H1 (cell line): ENCODE results near the gene C22orf23. TPM values are rescaled to one million over a fixed set of nuclear protein-coding genes. Genes with fewer than 3 reads are reported as not detected.

ENCODE experiments used
- CTCF ChIA-PET: fragments of 300-600 bp; sonication (Branson Sonifier 250); formaldehyde crosslinking; loops from one replicate; lab custom pipeline; 2021; ENCODE audit not compliant: partially characterized antibody; lab: Charles Lee
- POLR2A ChIA-PET: fragments of 300-600 bp; sonication (Branson Sonifier 250); formaldehyde crosslinking; loops from one replicate; lab custom pipeline; 2021; ENCODE audit warnings: inconsistent platforms; ENCODE audit not compliant: partially characterized antibody; lab: Charles Lee
- DNase-seq, 2 experiments: peaks; one replicate each; pipeline versions ENCODE4 v3.0.0 to v3.0.0-alpha.2; 2010 to 2022; ENCODE audit warnings: low spot score in 2 of 2, low read depth in 1 of 2, mixed read lengths in 1 of 2
- FAIRE-seq: peaks from 2 replicates; lab custom pipeline; 2011; peaks lifted over from hg19 to GRCh38; lab: Jason Lieb, UNC
- H2AFZ ChIP-seq: 2 replicates; pipeline ENCODE4 v1.8.1; 2012; ENCODE audit warnings: low read length, inconsistent platforms
- H2AK5ac ChIP-seq: 2 replicates; pipeline ENCODE4 v1.6.1; 2013; ENCODE audit warnings: low read depth, low read length
- H2BK120ac ChIP-seq: replicated peaks from 2 replicates; pipeline ENCODE3; 2013; ENCODE audit warnings: low read depth, low read length, inconsistent platforms
- H2BK12ac ChIP-seq: 2 replicates; pipeline ENCODE4 v1.6.1; 2013; ENCODE audit warnings: low read depth, low read length
- H2BK15ac ChIP-seq: 2 replicates; pipeline ENCODE4 v1.6.1; 2013; ENCODE audit warnings: low read length
- H2BK20ac ChIP-seq: 2 replicates; pipeline ENCODE4 v1.6.1; 2013; ENCODE audit warnings: low read length
- H2BK5ac ChIP-seq: 2 replicates; pipeline ENCODE4 v1.6.1; 2013; ENCODE audit warnings: low read depth, low read length
- H3K14ac ChIP-seq: 2 replicates; pipeline ENCODE4 v1.6.1; 2013; ENCODE audit warnings: inconsistent platforms; ENCODE audit not compliant: insufficient read length
- H3K18ac ChIP-seq: 2 replicates; pipeline ENCODE4 v1.6.1; 2013; ENCODE audit warnings: low read length; ENCODE audit errors: extremely low read depth
- H3K23ac ChIP-seq: 2 replicates; pipeline ENCODE4 v1.6.1; 2013; ENCODE audit warnings: inconsistent platforms; ENCODE audit not compliant: insufficient read length
- H3K23me2 ChIP-seq: 2 replicates; pipeline ENCODE4 v1.6.1; 2013; ENCODE audit warnings: low read depth, low read length
- H3K27ac ChIP-seq: 2 replicates; pipeline ENCODE4 v1.6.1; 2011; ENCODE audit warnings: low read depth, low read length, inconsistent platforms
- H3K27me3 ChIP-seq, 4 experiments: replicated peaks in 1 of 4; 1 replicate in 1 of 4; 2 replicates in 3 of 4; pipeline versions ENCODE4 v1.6.1 to v1.8.1; 2011 to 2013; ENCODE audit warnings: low read length in 3 of 4, mild to moderate bottlenecking in 3 of 4, inconsistent platforms in 2 of 4, mixed read lengths in 2 of 4, moderate library complexity in 1 of 4; ENCODE audit not compliant: control insufficient read depth in 3 of 4, insufficient read depth in 3 of 4; ENCODE audit errors: extremely low read depth in 1 of 4
- H3K36me3 ChIP-seq, 4 experiments: 2 replicates each; pipeline versions ENCODE4 v1.6.1 to v1.8.1; 2011 to 2013; ENCODE audit warnings: mild to moderate bottlenecking in 4 of 4, low read length in 3 of 4, moderate library complexity in 2 of 4, control low read depth in 1 of 4, inconsistent platforms in 1 of 4; ENCODE audit not compliant: insufficient read depth in 4 of 4, control insufficient read depth in 2 of 4
- H3K4ac ChIP-seq: replicated peaks from 2 replicates; pipeline ENCODE3; 2013; ENCODE audit warnings: low read length, low read depth, mixed read lengths, inconsistent platforms; ENCODE audit not compliant: insufficient read length
- H3K4me1 ChIP-seq, 4 experiments: replicated peaks in 1 of 4; 1 replicate in 1 of 4; 2 replicates in 3 of 4; pipeline versions ENCODE4 v1.6.1 to v1.8.1; 2011 to 2013; ENCODE audit warnings: low read length in 3 of 4, inconsistent platforms in 2 of 4, mixed read lengths in 1 of 4; ENCODE audit not compliant: insufficient read depth in 4 of 4, control insufficient read depth in 3 of 4
- H3K4me2 ChIP-seq, 2 experiments: 2 replicates each; pipeline versions ENCODE4 v1.6.1 to v1.8.1; 2011 to 2013; ENCODE audit warnings: low read depth in 2 of 2, low read length in 2 of 2, control low read depth in 1 of 2, inconsistent platforms in 1 of 2, mild to moderate bottlenecking in 1 of 2; ENCODE audit not compliant: insufficient read depth in 1 of 2
- H3K4me3 ChIP-seq, 4 experiments: fragments of 200-600, 300-600 bp in 1 of 4; sonication (generic), shearing (Covaris generic), sonication (Bioruptor Twin) in 1 of 4; 2 replicates each; pipeline versions ENCODE4 v1.5.1 to v1.8.1; 2011 to 2016; ENCODE audit warnings: low read length in 4 of 4, low read depth in 3 of 4, control low read depth in 2 of 4, inconsistent platforms in 2 of 4, mild to moderate bottlenecking in 2 of 4, mixed read lengths in 1 of 4, moderate library complexity in 1 of 4; ENCODE audit not compliant: insufficient read depth in 2 of 4; ENCODE audit errors: extremely low read depth in 1 of 4
- H3K56ac ChIP-seq: replicated peaks from 2 replicates; pipeline ENCODE3; 2013; ENCODE audit warnings: low read depth, mild to moderate bottlenecking, mixed read lengths, low read length, inconsistent platforms; ENCODE audit not compliant: insufficient read length
- H3K79me1 ChIP-seq: 2 replicates; pipeline ENCODE4 v1.6.1; 2013; ENCODE audit warnings: low read depth, low read length, control low read depth
- H3K79me2 ChIP-seq, 2 experiments: 2 replicates each; pipeline versions ENCODE4 v1.6.1 to v1.8.1; 2012 to 2013; ENCODE audit warnings: low read length in 2 of 2, mild to moderate bottlenecking in 2 of 2, inconsistent platforms in 1 of 2; ENCODE audit not compliant: insufficient read depth in 2 of 2, control insufficient read depth in 1 of 2
- H3K9ac ChIP-seq, 4 experiments: replicated peaks in 1 of 4; 1 replicate in 1 of 4; 2 replicates in 3 of 4; pipeline versions ENCODE4 v1.6.1 to v1.8.1; 2011 to 2013; ENCODE audit warnings: low read depth in 3 of 4, low read length in 3 of 4, control low read depth in 2 of 4, mild to moderate bottlenecking in 2 of 4, moderate library complexity in 2 of 4, inconsistent platforms in 1 of 4; ENCODE audit errors: extremely low read depth in 1 of 4
- H3K9me3 ChIP-seq, 2 experiments: 2 replicates each; pipeline versions ENCODE4 v1.6.1 to v1.8.1; 2012 to 2013; ENCODE audit warnings: mild to moderate bottlenecking in 2 of 2, moderate library complexity in 2 of 2, control low read depth in 1 of 2, inconsistent platforms in 1 of 2, low read depth in 1 of 2, low read length in 1 of 2, mixed read lengths in 1 of 2; ENCODE audit not compliant: insufficient read depth in 2 of 2
- H4K20me1 ChIP-seq, 2 experiments: replicated peaks in 1 of 2; 2 replicates each; pipeline versions ENCODE3 to v1.8.1; 2011 to 2013; ENCODE audit warnings: inconsistent platforms in 2 of 2, low read length in 2 of 2, mild to moderate bottlenecking in 1 of 2; ENCODE audit not compliant: insufficient read depth in 2 of 2, control insufficient read depth in 1 of 2
- H4K5ac ChIP-seq: 2 replicates; pipeline ENCODE4 v1.6.1; 2013; ENCODE audit warnings: low read length, low read depth, mixed read lengths, inconsistent platforms; ENCODE audit not compliant: insufficient read length
- H4K8ac ChIP-seq: 2 replicates; pipeline ENCODE4 v1.8.0; 2013; ENCODE audit warnings: mild to moderate bottlenecking, moderate library complexity, low read length, inconsistent platforms; ENCODE audit not compliant: insufficient read depth; ENCODE audit errors: extremely low read depth
- H4K91ac ChIP-seq: replicated peaks from 2 replicates; pipeline ENCODE3; 2013; ENCODE audit warnings: low read length, mixed read lengths, inconsistent platforms; ENCODE audit not compliant: insufficient read length
- BCL11A ChIP-seq, 2 experiments: IDR thresholded peaks; one replicate each; pipeline ENCODE4 v1.6.1; 2011; ENCODE audit warnings: low read depth in 2 of 2, low read length in 2 of 2, mild to moderate bottlenecking in 2 of 2
- FOSL1 ChIP-seq: IDR thresholded peaks from 2 replicates; pipeline ENCODE4 v1.6.1; 2011; ENCODE audit warnings: mild to moderate bottlenecking, low read depth, low read length, moderate library complexity; ENCODE audit not compliant: insufficient read depth
- HDAC2 ChIP-seq, 2 experiments: fragments of 300-600 bp in 1 of 2; sonication (generic) in 1 of 2; IDR thresholded peaks; 2 replicates each; pipeline ENCODE4 v1.6.1; 2011 to 2012; ENCODE audit warnings: low read depth in 2 of 2, low read length in 2 of 2, mild to moderate bottlenecking in 2 of 2, moderate library complexity in 2 of 2, borderline replicate concordance in 1 of 2, inconsistent platforms in 1 of 2
- RNF2 ChIP-seq: fragments of 200-900, 300-1000 bp; sonication (generic); IDR thresholded peaks from 2 replicates; pipeline ENCODE4 v1.7.1; 2016; ENCODE audit warnings: borderline replicate concordance, low read depth, mild to moderate bottlenecking, antibody characterized with exemption, low read length; ENCODE audit not compliant: poor library complexity, severe bottlenecking; ENCODE audit errors: missing control alignments
- RXRA ChIP-seq: IDR thresholded peaks from 2 replicates; pipeline ENCODE4 v1.6.1; 2011; ENCODE audit warnings: low read depth, mild to moderate bottlenecking, low read length, moderate library complexity; ENCODE audit not compliant: insufficient read depth
- SAP30 ChIP-seq: fragments of 300-600 bp; sonication (generic); IDR thresholded peaks from 2 replicates; pipeline ENCODE4 v1.7.1; 2012; ENCODE audit warnings: low read length, moderate library complexity, mild to moderate bottlenecking, inconsistent platforms; ENCODE audit not compliant: insufficient read depth, insufficient replicate concordance
- SIX5 ChIP-seq: IDR thresholded peaks from 2 replicates; pipeline ENCODE4 v1.6.1; 2011; ENCODE audit warnings: mild to moderate bottlenecking, low read depth, low read length
- SP1 ChIP-seq: IDR thresholded peaks from 2 replicates; pipeline ENCODE4 v1.6.1; 2011; ENCODE audit warnings: low read depth, low read length
- TAF7 ChIP-seq: optimal IDR thresholded peaks from 2 replicates; pipeline ENCODE3; 2011; ENCODE audit warnings: low read depth, mild to moderate bottlenecking, inconsistent platforms, low read length, moderate library complexity, borderline replicate concordance
- WGBS, 2 experiments: shearing (Covaris generic) in 1 of 2; methylation state at CpG; one replicate each; pipeline versions ENCODE4 v1.1.6 to v1.1.7; 2013 to 2015; ENCODE audit warnings: low lambda C conversion rate in 2 of 2, mixed read lengths in 2 of 2, inconsistent platforms in 1 of 2, low coverage in 1 of 2, missing lambda C conversion rate in 1 of 2; ENCODE audit not compliant: insufficient replicate concordance in 2 of 2, insufficient coverage in 1 of 2, insufficient read length in 1 of 2; ENCODE audit errors: extremely low coverage in 1 of 2, missing lambda C conversion rate in 1 of 2; 5-methylcytosine and 5-hydroxymethylcytosine counted together
- polyA plus RNA-seq, 7 experiments: library from polyadenylated mRNA; depleted of rRNA in 3 of 7; stranded (reverse) in 5 of 7; unstranded in 2 of 7; fragments of >200 nt in 5 of 7; fragments of 200-250 nt in 2 of 7; gene quantifications; 1 replicate in 5 of 7; 2 replicates in 1 of 7; 4 replicates in 1 of 7; pipeline versions ENCODE4 v1.2.1 to v1.2.3, GENCODE V29; 2011 to 2013; ENCODE audit warnings: missing spikeins in 2 of 7, mixed read lengths in 2 of 7
- total RNA-seq: library from RNA; stranded (reverse); fragmentation: NEBNext Ultra II Directional; extraction: Animal tissue kit (Norgen Biotek cat#: 25700); gene quantifications from 2 replicates; pipeline ENCODE4 v1.2.1, GENCODE V29; 2021
- TF ChIP-seq, protein P1 (sequence below), 3 experiments: IDR thresholded peaks; 1 replicate in 2 of 3; 2 replicates in 1 of 3; pipeline versions ENCODE4 v1.5.1 to v1.6.1; 2011; ENCODE audit warnings: low read length in 3 of 3, mild to moderate bottlenecking in 3 of 3, inconsistent platforms in 2 of 3, low read depth in 1 of 3, moderate library complexity in 1 of 3; ENCODE audit not compliant: insufficient read depth in 1 of 3; ENCODE audit errors: control extremely low read depth in 1 of 3

The C22orf23 gene
- total and polyA plus RNA-seq, 2 of the 8 experiments (the other 6 are each of a cell fraction or from before 2014, with no cell fraction given), result 0.50 to 0.54 TPM

DNA sequence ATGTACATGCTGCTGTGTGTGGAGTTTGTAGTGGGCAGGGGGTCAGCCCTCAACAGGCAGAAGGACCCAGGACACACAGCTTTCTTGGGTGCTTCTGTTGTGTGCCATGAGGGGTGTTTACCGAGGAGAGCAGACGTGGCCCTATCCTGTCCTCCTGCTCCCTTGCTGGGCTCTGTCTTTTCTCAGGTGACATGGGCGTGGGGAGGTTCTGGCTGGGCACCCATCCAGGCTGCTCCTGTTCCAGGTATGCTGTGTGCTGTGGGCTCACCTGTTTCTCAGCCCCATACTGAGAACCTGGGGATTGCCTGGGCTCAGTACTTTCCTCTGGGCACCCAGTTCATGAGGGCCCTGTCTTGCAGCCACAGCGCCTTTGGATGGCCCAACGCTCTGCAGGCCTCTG, 24.0 kb downstream of the C22orf23 start:
- Histone ChIP-seq H3K4me2 (no peak overlapping the region), H3K18ac (no peak overlapping the region), H3K14ac (no peak overlapping the region), H2BK12ac (no peak overlapping the region), H3K23me2 (no peaks in the 10 kb centered on the region), H2BK5ac (no peak overlapping the region), H2AFZ (no peak overlapping the region), H3K23ac (no peak overlapping the region), H4K91ac (no peak overlapping the region), H3K27ac (no peak overlapping the region), H3K56ac (no peak overlapping the region), H3K79me2 (no peaks in the 10 kb centered on the region), H4K5ac (no peak overlapping the region), H2BK120ac (no peak overlapping the region), H4K20me1 (peaks cover 0 to 8% of the 10 kb centered on the region in 2 experiments), H4K8ac (peak overlapping the region; percentile 11; the same call in 1 of the 2 replicates), H3K36me3 (peaks cover 3 to 17% (median 10%) of the 10 kb centered on the region in 4 experiments; a peak in 7 of 8 replicates), H3K27me3 (no peaks in the 10 kb centered on the region), H2BK20ac (no peak overlapping the region), H3K9me3 (no peaks in the 10 kb centered on the region), H3K4me3 (no peak overlapping the region), H3K9ac (no peak overlapping the region), H3K4ac (no peak overlapping the region), H3K4me1 (peaks cover 0 to 5% (median 3%) of the 10 kb centered on the region in 4 experiments; a peak in 5 of 7 replicates), H2AK5ac (no peak overlapping the region), H3K79me1 (no peaks in the 10 kb centered on the region), H2BK15ac (no peak overlapping the region)
- FAIRE-seq (no peak), DNase-seq (no peak)
- ChIA-PET CTCF (interaction anchor here (0.6 to 10.4 kb wide), 7 partner anchors 13 to 70 kb away, joined by 3 to 158 read pairs (median 4); no protein-coding TSS in a partner anchor), POLR2A (interaction anchor here (0.6 to 1.0 kb wide), 2 partner anchors 39 kb away, joined by 3 to 4 read pairs; no protein-coding TSS in a partner anchor)
- WGBS, 2 experiments, result 90% methylated on average over 5 of the region's 5 CpGs; no CpG with 5 or more reads in 1 of the 2 experiments
- TF ChIP-seq RNF2 (no peak), SIX5 (no peak), RXRA (no peak), BCL11A (IDR thresholded peaks at IDR 0.05; ENCODE audit: low read depth in 2 of 2, low read length in 2 of 2) (no peak), SP1 (no peak), FOSL1 (no peak), HDAC2 (IDR thresholded peaks at IDR 0.05; ENCODE audit: borderline replicate concordance in 1 of 2, low read depth in 2 of 2, low read length in 2 of 2) (no peak), SAP30 (no peak), TAF7 (no peak)
- TF ChIP-seq, protein P1, sequence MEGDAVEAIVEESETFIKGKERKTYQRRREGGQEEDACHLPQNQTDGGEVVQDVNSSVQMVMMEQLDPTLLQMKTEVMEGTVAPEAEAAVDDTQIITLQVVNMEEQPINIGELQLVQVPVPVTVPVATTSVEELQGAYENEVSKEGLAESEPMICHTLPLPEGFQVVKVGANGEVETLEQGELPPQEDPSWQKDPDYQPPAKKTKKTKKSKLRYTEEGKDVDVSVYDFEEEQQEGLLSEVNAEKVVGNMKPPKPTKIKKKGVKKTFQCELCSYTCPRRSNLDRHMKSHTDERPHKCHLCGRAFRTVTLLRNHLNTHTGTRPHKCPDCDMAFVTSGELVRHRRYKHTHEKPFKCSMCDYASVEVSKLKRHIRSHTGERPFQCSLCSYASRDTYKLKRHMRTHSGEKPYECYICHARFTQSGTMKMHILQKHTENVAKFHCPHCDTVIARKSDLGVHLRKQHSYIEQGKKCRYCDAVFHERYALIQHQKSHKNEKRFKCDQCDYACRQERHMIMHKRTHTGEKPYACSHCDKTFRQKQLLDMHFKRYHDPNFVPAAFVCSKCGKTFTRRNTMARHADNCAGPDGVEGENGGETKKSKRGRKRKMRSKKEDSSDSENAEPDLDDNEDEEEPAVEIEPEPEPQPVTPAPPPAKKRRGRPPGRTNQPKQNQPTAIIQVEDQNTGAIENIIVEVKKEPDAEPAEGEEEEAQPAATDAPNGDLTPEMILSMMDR (IDR thresholded peaks at IDR 0.05; ENCODE audit: control extremely low read depth in 1 of 3, insufficient read depth in 1 of 3, low read depth in 1 of 3, low read length in 3 of 3), result no peak
